ENCODE data around the gene CYB5D1.
A peak's percentile ranks its signal among the peaks of the same experiment; 100 is the strongest.

DNA sequence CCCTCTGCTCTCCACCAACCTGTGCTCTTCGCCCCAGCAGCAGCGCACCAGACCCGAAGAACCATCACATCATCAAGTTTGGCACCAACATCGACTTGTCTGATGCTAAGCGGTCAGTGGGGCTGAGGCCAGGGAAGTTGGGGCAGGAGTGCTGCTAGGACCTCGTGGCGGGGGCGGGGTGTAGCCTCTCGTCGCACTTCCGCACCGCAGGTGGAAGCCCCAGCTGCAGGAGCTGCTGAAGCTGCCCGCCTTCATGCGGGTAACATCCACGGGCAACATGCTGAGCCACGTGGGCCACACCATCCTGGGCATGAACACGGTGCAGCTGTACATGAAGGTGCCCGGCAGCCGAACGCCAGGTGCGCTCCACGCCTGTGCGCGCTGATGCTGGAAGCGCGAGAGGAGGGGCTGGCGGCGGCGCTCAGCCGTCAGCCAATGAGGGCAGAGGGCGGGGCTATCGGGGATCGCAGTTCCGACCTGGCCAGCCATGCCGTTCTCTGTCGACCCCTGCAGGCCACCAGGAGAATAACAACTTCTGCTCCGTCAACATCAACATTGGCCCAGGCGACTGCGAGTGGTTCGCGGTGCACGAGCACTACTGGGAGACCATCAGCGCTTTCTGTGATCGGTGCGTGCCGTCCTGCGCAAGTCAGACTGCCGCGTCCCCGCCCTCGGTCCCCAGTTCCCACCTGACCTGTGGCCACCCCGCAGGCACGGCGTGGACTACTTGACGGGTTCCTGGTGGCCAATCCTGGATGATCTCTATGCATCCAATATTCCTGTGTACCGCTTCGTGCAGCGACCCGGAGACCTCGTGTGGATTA lies 6.2 kb upstream of the CYB5D1 start:
- TF ChIP-seq, protein P1, sequence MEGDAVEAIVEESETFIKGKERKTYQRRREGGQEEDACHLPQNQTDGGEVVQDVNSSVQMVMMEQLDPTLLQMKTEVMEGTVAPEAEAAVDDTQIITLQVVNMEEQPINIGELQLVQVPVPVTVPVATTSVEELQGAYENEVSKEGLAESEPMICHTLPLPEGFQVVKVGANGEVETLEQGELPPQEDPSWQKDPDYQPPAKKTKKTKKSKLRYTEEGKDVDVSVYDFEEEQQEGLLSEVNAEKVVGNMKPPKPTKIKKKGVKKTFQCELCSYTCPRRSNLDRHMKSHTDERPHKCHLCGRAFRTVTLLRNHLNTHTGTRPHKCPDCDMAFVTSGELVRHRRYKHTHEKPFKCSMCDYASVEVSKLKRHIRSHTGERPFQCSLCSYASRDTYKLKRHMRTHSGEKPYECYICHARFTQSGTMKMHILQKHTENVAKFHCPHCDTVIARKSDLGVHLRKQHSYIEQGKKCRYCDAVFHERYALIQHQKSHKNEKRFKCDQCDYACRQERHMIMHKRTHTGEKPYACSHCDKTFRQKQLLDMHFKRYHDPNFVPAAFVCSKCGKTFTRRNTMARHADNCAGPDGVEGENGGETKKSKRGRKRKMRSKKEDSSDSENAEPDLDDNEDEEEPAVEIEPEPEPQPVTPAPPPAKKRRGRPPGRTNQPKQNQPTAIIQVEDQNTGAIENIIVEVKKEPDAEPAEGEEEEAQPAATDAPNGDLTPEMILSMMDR (IDR thresholded peaks at IDR 0.05), result peak; percentile 85 to 100 (median 99)
- peak in 2 of 3 donors; percentile 27 to 48 for TF ChIP-seq POLR2A (IDR thresholded peaks at IDR 0.05)

Data from body of pancreas (tissue), 4 donors.